Hepatocyte (in vitro differentiated cells): ENCODE results near the gene C2orf92. TPM values are rescaled to one million over a fixed set of nuclear protein-coding genes. Genes with fewer than 3 reads are reported as not detected.

ENCODE experiments used
- DNase-seq: peaks from one replicate; pipeline ENCODE4 v3.0.0-alpha.2; 2016; ENCODE audit warnings: low spot score
- H2AFZ ChIP-seq: fragments of 200-600 bp; sonication (generic); 2 replicates; pipeline ENCODE4 v1.6.0; 2016; ENCODE audit warnings: antibody characterized with exemption, mild to moderate bottlenecking
- H3K27ac ChIP-seq: fragments of 200-600 bp; sonication (generic); 2 replicates; pipeline ENCODE4 v1.5.1; 2016; ENCODE audit warnings: mild to moderate bottlenecking
- H3K27me3 ChIP-seq: fragments of 200-600 bp; sonication (generic); 2 replicates; pipeline ENCODE4 v1.6.1; 2016
- H3K36me3 ChIP-seq: fragments of 200-600 bp; sonication (generic); replicated peaks from 2 replicates; pipeline ENCODE4 v1.5.1; 2016; ENCODE audit warnings: low read depth; ENCODE audit not compliant: insufficient read depth
- H3K4me1 ChIP-seq: fragments of 200-600 bp; sonication (generic); 2 replicates; pipeline ENCODE4 v1.5.1; 2016; ENCODE audit warnings: mild to moderate bottlenecking, moderate library complexity; ENCODE audit not compliant: insufficient read depth
- H3K4me2 ChIP-seq: fragments of 200-600 bp; sonication (generic); 2 replicates; pipeline ENCODE4 v1.6.0; 2016
- H3K4me3 ChIP-seq: fragments of 200-600 bp; sonication (generic); 2 replicates; pipeline ENCODE4 v1.5.1; 2016; ENCODE audit warnings: mild to moderate bottlenecking
- H3K79me2 ChIP-seq: fragments of 200-600 bp; sonication (generic); 2 replicates; pipeline ENCODE4 v1.6.0; 2017; ENCODE audit warnings: mild to moderate bottlenecking
- H3K9me2 ChIP-seq: fragments of 200-600 bp; sonication (generic); replicated peaks from 2 replicates; pipeline ENCODE4 v1.6.0; 2017; ENCODE audit warnings: mild to moderate bottlenecking; ENCODE audit not compliant: insufficient read depth
- H3K9me3 ChIP-seq: fragments of 200-600 bp; sonication (generic); 2 replicates; pipeline ENCODE4 v1.5.1; 2016; ENCODE audit warnings: low read depth, mild to moderate bottlenecking
- H4K20me1 ChIP-seq: fragments of 200-600 bp; sonication (generic); 2 replicates; pipeline ENCODE4 v1.6.0; 2016; ENCODE audit warnings: mild to moderate bottlenecking; ENCODE audit not compliant: insufficient read depth, poor library complexity, severe bottlenecking
- EZH2 ChIP-seq: fragments of 200-600 bp; sonication (generic); IDR thresholded peaks from 2 replicates; pipeline ENCODE4 v1.6.1; 2016; ENCODE audit warnings: antibody characterized with exemption, mild to moderate bottlenecking, borderline replicate concordance
- EZH2phosphoT487 ChIP-seq: fragments of 200-600 bp; sonication (generic); IDR thresholded peaks from one replicate; pipeline ENCODE4 v1.6.1; 2018; ENCODE audit warnings: antibody characterized with exemption, mild to moderate bottlenecking, low read depth, moderate library complexity; ENCODE audit not compliant: unreplicated experiment, severe bottlenecking
- WGBS: methylation state at CpG from one replicate; pipeline ENCODE4 v1.1.6; 2016; ENCODE audit warnings: low lambda C conversion rate; ENCODE audit errors: missing lambda C conversion rate; 5-methylcytosine and 5-hydroxymethylcytosine counted together
- polyA plus RNA-seq: library from polyadenylated mRNA; unstranded; fragments of >200 nt; fragmentation: Nextera tagmentation; extraction: Ambion mirVana; gene quantifications from 2 replicates; pipeline ENCODE4 v1.2.1, GENCODE V29; 2016
- total RNA-seq: library from RNA; depleted of rRNA; stranded (reverse); fragments of >200 nt; gene quantifications from 2 replicates; pipeline ENCODE4 v1.2.3, GENCODE V29; 2014
- TF ChIP-seq, protein P1 (sequence below): fragments of 200-600 bp; sonication (generic); IDR thresholded peaks from 2 replicates; pipeline ENCODE4 v1.5.1; 2016; ENCODE audit warnings: antibody characterized with exemption, mild to moderate bottlenecking; ENCODE audit not compliant: poor library complexity

C2orf92 gene
- total and polyA plus RNA-seq, 2 experiments from 2014 or later, result 2.1 to 4.5 TPM

- Histone ChIP-seq H3K27ac (no peak overlapping the region), H3K4me1 (no peaks in the 10 kb centered on the region), H3K27me3 (no peaks in the 10 kb centered on the region), H3K4me2 (no peak overlapping the region), H3K9me3 (no peaks in the 10 kb centered on the region), H3K36me3 (no peaks in the 10 kb centered on the region), H3K9me2 (no peaks in the 10 kb centered on the region), H4K20me1 (no peaks in the 10 kb centered on the region), H3K79me2 (no peaks in the 10 kb centered on the region), H3K4me3 (no peak overlapping the region), H2AFZ (no peak overlapping the region)
- TF ChIP-seq, protein P1, sequence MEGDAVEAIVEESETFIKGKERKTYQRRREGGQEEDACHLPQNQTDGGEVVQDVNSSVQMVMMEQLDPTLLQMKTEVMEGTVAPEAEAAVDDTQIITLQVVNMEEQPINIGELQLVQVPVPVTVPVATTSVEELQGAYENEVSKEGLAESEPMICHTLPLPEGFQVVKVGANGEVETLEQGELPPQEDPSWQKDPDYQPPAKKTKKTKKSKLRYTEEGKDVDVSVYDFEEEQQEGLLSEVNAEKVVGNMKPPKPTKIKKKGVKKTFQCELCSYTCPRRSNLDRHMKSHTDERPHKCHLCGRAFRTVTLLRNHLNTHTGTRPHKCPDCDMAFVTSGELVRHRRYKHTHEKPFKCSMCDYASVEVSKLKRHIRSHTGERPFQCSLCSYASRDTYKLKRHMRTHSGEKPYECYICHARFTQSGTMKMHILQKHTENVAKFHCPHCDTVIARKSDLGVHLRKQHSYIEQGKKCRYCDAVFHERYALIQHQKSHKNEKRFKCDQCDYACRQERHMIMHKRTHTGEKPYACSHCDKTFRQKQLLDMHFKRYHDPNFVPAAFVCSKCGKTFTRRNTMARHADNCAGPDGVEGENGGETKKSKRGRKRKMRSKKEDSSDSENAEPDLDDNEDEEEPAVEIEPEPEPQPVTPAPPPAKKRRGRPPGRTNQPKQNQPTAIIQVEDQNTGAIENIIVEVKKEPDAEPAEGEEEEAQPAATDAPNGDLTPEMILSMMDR, result no peak
- TF ChIP-seq EZH2phosphoT487 (no peak), EZH2 (no peak)
- DNase-seq, result no peak
- 94% methylated on average over 20 of the region's 20 CpGs for WGBS
Measured at GRCh38 chr2:97733341-97734035, 64.0 kb downstream of the C2orf92 start.

GRCh38 chr2:97734061-97735051, 64.8 kb downstream of the C2orf92 start:
- no peaks in the 10 kb centered on the region for H3K36me3 ChIP-seq
- no peaks in the 10 kb centered on the region for H3K4me1 ChIP-seq
- WGBS, result 93% methylated on average over 44 of the region's 44 CpGs
- no peak overlapping the region for H2AFZ ChIP-seq
- H3K27me3 ChIP-seq, result no peaks in the 10 kb centered on the region
- DNase-seq, result no peak
- no peaks in the 10 kb centered on the region for H4K20me1 ChIP-seq
- no peaks in the 10 kb centered on the region for H3K9me2 ChIP-seq
- H3K79me2 ChIP-seq, result no peaks in the 10 kb centered on the region
- no peak overlapping the region for H3K4me2 ChIP-seq
- no peaks in the 10 kb centered on the region for H3K9me3 ChIP-seq
- H3K4me3 ChIP-seq, result no peak overlapping the region
- no peak overlapping the region for H3K27ac ChIP-seq
- TF ChIP-seq EZH2 (no peak), EZH2phosphoT487 (no peak)
- TF ChIP-seq, protein P1, result no peak

- no peak overlapping the region for H2AFZ ChIP-seq
- WGBS, result 95% methylated on average over 24 of the region's 29 CpGs
- H3K9me3 ChIP-seq, result no peaks in the 10 kb centered on the region
- H4K20me1 ChIP-seq, result no peaks in the 10 kb centered on the region
- no peaks in the 10 kb centered on the region for H3K27me3 ChIP-seq
- H3K27ac ChIP-seq, result no peak overlapping the region
- no peaks in the 10 kb centered on the region for H3K79me2 ChIP-seq
- H3K4me1 ChIP-seq, result no peaks in the 10 kb centered on the region
- H3K36me3 ChIP-seq, result no peaks in the 10 kb centered on the region
- no peaks in the 10 kb centered on the region for H3K9me2 ChIP-seq
- H3K4me3 ChIP-seq, result no peak overlapping the region
- no peak for TF ChIP-seq EZH2phosphoT487
- no peak for TF ChIP-seq EZH2
- TF ChIP-seq, protein P1, result no peak
- no peak overlapping the region for H3K4me2 ChIP-seq
- DNase-seq, result no peak
Measured at GRCh38 chr2:97735161-97735561, 65.6 kb downstream of the C2orf92 start.
